Activated CD4-positive, alpha-beta T cell treated with anti-CD3 and anti-CD28 coated beads, Interleukin-10, Interleukin-2, amounts not matched to agents 100 ng/mL and 50 ng/mL, durations not matched to agents 16 hours and 8 hours (primary cell): ENCODE data around the gene SPPL2C.

Experiments used
- DNase-seq: peaks from one replicate; pipeline ENCODE4 v3.0.0-alpha.2; 2020

The SPPL2C gene

DNA sequence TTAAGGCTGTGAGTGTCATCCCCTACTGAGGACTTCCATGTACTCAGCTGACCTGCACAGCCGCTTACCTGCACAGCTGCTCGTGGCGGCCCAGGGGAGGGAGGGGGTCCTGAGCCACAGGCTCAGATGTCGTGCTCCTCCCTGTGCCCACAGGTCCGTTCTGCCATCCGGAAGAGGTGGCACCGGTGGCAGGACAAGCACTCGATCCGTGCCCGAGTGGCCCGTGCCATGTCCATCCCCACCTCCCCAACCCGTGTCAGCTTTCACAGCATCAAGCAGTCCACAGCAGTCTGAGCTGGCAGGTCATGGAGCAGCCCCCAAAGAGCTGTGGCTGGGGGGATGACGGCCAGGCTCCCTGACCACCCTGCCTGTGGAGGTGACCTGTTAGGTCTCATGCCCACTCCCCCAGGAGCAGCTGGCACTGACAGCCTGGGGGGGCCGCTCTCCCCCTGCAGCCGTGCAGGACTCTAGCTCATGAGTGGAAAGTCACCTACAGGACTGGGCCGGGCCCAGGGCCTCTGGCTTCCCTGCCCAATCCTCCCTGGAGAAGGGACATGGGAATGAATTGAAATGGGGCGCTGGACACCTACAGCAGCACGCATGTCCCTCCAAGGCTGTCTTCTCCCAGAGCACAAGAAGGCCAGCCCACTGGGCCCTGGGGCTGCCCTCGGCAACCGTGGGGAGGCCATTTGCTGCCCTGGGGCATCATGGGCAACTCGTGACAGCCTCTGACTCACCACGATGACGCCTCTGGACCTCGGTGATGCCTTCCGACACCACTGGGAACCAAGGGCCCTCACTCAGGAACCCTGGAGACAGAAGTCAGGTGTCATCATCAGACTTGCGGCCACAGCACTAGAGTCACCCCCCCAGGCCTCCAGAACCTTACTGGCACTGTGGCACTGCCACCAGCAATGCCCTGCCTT lies 9.9 kb upstream of the SPPL2C start:
- DNase-seq, result no peak

DNA sequence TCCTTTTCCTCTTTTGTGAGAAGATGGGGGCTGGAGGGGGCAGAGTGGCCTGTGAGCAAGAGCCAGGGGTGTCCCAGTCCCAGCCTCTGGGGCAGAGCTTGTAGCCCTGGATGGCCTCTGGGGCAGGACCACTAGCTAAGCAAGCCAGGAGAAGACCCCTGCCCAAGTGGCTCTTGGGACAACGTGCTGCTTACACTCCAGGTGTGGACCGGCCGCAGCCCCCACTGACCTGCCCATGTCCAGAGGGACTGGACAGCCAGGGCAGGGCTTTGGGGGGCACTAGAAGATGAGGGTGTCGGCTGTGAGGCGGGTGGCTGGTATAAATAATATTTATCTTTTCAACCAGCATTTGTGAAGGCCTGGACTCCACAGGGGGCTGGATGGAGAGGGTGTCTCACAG lies 9.2 kb upstream of the SPPL2C start:
- no peak for DNase-seq

DNA sequence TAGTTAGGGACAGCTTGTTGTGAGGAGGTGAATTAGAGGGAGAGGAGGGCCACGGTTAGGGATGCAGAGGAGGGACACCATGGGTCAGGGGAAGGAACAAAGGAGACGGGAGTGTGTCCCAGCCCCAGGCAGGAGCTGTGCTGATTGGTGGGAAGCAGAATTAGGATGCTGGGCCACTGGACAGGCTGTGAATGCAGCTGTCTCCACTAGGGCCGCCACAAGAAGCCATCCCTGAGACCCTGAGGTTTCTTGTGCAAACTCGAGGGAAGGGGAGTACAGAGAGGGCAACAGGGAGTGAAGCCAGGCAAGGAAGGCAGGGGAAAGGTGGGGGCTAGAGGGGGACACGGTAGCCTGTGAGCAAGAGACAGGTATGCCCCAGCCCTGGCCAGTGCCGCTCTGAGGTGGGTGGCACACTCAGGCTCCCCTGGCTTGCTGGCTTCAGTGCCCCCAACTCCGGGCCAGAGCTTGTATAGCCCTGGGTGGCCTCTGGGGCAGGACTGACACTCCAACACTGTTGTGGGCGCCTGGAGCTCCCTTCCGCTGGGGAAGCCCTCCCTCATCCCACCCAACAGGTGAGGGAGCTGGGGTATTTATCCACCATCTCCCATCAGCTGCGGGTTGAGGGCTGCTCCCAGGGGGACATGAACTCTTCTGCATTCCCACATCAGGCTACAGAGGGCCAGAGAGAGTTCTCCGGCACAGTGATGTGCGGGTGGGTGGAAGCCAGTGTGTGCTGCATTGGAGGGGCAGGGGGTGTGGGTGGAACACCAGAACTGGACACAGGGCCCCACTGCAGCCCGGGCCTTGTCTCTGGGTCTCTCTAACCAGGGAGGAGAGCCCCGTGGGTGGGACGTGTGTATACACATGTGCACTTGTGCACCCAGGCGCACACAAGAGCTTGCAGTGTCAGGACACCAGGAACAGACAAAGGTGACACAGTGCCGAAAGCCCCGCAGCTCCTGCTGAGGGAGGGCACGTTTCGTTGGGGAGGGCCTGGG lies 8.3 kb upstream of the SPPL2C start:
- no peak for DNase-seq

DNA sequence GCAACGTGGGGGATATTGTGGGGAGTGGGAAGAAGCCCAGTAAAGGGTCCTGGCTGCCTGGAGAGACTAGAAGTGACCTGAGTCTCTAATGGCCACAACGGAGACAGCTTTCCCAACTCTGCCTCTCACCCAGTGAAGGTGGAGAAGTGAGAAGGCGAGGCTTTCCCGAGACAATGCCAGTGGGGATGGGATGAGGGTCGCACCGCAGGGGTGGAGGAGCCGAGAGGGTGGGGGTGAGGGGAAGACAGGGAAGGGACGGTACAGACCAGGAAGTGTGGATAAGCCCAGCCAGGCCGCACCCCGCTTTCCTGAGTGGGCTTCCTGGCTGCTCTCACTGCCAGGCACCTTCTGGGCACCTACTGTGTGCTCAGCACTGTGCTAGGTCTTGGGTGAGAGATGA lies 7.5 kb upstream of the SPPL2C start:
- DNase-seq, result no peak

DNA sequence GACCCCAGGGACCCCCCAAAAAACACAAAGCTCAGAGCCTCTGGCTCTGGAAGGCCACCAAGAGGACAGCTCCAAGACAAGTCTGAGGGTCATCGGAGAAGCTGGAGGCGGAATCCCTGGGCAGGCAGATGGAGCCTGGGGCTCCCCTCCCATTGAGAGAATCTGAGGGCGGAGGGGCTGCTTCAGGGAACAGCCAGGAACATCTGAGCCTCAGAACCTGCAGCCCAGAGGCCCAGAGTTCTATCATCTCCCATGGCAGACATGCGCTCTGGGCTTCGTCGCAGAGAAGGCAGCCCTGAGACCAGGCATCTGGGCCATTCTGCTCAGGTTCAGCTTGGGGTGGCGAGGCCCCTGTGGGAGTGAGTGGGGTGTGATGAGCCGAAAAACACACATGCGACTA lies 7.1 kb upstream of the SPPL2C start:
- no peak for DNase-seq

DNA sequence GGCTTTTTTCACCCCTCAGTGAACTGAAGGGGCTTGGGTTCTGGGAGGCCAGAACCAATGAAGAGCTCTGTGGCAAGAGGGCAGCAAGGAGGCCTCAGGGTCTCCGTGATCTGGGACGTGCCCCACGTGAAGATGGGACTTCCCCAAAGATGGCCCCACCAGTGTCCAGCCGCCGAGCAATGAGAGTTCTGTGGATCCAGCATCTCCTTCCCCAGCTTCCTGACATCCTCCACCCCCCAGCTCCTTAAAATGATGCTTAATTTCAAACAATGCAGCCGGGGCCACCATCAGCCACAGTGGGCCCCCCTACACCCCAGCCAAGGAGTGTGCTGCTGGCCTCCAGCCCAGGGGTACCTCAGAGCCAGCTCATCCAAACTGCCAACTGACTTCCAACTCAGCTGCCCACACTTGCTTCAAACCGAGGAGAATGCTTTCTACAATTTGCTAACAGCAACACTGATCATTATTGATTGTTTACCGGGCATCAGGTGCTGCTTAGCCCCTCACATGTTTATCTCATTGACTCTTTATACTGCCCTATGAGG lies 5.9 kb upstream of the SPPL2C start:
- DNase-seq, result no peak

DNA sequence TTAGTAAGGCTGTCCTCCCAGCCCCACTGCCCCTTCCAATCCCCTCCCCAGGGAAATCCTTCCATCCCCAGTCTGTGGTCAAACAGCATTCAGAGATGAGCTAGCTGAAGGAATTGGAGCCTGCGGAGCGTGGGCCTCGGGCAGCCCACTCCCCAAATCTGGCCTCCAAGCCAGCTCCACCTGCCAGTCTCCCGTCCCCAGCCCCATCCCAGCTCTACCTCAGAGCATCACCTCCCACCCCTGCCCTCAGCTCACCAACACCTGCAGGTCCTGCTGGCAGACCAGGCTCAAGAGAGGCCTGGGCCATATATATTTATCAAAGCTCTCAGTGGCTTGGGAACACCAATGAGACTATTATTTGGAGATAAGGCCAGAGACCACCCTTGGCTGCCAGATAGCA lies 5.2 kb upstream of the SPPL2C start:
- no peak for DNase-seq

DNA sequence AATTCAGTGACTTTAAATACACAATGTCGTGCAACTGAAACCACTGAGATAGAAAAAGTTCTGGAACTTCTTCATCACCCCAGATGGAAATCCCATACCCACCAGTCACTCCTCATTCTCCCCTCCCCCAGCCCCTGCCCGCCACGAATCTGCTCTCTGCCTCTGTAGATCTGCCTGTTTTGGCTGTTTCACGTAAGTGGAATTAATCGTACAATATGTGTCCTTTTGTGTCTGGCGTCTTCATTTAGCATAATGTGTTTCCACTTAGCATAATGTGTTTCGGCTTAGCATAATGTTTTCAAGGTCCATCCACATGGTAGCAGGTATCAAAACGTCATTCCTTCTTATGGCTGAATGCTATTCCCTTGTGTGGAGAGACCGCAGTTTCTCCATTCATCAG lies 3.5 kb upstream of the SPPL2C start:
- no peak for DNase-seq

DNA sequence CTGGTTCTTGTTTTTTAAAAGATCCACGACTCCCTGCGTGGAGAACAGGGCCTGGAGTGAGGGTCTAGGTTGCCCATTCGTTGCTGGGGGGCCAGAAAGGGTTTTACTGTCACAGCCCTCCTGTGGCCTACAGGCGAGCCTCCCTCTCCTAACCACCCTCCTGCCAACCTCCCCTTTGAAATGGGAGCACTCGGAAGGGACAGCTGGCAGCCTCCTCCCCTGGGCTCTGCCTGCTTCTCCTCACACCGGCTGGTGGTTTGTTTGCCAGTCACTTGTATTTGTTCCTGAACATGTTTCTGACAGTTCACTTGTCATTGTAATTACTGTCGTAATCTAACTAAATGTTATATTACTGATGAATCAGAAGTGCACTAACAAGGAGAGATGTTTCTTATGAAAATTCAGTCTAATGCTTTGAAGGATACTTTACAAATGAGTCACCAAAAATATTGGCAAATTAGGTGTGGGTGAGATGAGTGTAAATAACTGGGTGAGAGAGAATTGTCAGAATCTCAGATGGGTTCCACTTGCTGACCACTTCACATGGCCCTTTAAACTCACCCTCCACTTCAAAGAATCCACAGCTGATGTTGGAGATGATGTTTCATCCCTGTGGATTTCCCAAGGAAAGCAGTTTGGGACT lies 2.7 kb upstream of the SPPL2C start:
- DNase-seq, result no peak

DNA sequence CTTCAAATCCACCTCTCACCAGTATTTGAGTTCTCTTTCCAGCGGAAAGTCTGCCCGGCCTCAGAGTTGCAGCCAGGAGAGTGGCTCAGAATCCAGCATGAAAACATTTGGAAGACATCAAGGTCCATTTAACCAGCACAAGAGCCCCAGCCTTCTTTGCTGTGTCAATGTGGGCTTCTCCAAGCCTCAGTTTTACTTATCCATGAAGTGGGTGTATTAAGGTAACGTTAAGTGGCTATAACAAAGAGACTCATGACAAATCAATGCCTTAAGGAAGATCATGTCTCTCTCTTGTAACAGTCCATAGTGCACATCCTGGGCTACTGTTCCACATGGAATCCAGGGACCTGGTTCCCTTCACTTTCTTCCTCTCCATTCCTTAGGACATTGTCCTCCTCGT lies 959 bp upstream of the SPPL2C start:
- DNase-seq, result no peak

DNA sequence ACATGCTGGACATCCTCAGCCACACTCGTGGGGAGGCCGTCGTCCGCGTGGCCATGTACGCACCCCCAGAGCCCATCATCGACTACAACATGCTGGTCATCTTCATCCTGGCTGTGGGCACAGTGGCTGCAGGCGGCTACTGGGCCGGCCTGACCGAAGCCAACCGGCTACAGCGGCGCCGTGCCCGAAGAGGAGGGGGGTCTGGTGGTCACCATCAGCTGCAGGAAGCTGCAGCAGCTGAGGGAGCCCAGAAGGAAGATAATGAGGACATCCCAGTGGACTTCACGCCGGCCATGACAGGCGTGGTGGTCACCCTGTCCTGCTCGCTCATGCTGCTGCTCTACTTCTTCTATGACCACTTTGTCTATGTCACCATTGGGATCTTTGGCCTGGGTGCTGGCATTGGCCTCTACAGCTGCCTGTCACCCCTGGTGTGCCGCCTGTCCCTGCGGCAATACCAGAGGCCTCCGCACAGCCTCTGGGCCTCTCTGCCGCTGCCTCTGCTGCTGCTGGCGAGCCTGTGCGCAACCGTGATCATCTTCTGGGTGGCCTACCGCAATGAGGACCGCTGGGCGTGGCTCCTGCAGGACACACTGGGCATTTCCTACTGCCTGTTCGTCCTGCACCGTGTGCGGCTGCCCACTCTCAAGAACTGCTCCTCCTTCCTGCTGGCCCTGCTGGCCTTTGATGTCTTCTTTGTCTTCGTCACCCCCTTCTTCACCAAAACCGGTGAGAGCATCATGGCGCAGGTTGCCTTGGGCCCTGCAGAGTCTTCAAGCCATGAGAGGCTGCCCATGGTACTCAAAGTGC lies 900 bp downstream of the SPPL2C start:
- no peak for DNase-seq

DNA sequence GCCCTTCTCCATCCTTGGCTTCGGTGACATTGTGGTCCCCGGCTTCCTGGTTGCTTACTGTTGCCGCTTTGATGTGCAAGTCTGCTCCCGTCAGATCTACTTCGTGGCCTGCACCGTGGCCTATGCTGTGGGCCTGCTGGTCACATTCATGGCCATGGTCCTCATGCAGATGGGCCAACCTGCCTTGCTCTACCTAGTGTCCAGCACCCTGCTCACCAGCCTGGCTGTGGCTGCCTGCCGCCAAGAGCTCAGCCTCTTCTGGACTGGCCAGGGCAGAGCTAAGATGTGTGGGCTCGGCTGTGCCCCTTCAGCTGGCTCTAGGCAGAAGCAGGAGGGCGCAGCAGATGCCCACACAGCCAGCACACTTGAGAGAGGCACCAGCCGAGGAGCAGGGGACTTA lies 1.5 kb downstream of the SPPL2C start:
- no peak for DNase-seq

DNA sequence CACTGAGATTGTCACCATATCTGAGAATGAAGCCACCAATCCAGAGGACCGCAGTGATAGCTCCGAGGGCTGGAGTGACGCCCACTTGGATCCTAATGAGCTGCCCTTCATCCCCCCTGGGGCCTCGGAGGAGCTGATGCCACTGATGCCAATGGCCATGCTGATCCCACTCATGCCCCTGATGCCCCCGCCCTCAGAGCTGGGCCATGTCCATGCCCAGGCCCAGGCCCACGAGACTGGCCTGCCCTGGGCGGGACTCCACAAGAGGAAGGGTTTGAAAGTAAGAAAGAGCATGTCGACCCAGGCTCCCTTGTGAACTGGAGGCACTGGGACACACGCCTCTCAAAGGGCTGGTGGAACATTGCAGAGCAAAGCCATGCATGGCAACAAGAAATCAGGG lies 2.0 kb downstream of the SPPL2C start:
- DNase-seq, result no peak

DNA sequence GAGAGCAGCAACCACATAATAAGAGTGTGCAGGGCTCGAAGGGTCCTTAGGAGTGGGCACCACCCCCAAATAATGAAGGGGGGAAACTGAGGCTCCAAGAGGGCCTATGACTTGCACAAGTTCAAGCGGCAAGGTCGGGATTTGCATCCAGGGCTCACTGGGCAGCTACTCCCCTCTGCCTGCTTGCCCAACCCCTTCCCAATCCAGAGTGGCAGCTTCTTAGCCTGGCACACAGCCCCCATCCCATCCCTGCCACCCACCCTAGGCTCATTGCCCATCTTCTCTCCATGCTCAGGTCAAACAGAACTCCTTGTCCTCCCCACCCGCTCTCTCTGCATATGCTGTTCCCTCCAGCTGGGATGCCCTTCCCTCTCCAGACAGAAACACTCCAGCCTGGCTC lies 2.4 kb downstream of the SPPL2C start:
- DNase-seq, result no peak

DNA sequence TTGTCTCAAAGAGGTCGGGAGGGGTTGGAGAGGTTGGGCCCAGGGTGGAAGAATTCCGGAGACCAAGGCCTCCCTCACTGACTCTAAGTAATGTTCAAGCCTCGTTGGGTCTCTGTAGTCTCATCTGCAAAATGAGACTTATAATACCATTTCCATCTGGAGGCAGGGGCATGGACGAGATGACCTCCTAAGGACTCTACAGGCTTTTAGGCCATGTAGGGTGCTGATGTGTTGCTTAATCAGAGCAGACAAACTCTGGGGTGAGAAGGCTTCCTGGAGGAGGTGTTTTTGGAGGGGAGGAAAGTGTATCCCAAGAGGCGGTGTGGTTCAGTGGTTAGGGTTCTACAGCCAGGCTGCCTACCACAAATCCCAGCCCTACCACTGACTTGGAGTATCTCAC lies 3.1 kb downstream of the SPPL2C start:
- no peak for DNase-seq

DNA sequence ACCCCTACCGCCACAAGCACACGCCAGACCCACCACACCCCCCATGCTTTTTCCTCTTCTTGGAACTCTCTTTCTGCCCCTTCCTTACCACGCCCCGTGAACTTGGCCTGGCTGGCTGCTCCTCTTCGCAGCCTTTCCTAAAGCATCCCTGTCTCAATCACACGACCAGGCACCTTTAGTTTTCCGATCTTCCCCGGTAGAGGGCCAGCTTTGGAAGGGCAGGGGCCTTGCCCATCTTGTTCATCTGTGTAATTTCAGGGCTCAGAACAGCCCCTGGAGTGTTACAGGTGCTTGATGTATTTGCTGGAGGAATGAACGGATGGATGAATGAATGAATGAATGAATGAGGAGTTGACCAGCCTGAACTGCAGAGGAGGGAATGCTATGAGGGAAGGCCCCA lies 3.7 kb downstream of the SPPL2C start:
- no peak for DNase-seq

DNA sequence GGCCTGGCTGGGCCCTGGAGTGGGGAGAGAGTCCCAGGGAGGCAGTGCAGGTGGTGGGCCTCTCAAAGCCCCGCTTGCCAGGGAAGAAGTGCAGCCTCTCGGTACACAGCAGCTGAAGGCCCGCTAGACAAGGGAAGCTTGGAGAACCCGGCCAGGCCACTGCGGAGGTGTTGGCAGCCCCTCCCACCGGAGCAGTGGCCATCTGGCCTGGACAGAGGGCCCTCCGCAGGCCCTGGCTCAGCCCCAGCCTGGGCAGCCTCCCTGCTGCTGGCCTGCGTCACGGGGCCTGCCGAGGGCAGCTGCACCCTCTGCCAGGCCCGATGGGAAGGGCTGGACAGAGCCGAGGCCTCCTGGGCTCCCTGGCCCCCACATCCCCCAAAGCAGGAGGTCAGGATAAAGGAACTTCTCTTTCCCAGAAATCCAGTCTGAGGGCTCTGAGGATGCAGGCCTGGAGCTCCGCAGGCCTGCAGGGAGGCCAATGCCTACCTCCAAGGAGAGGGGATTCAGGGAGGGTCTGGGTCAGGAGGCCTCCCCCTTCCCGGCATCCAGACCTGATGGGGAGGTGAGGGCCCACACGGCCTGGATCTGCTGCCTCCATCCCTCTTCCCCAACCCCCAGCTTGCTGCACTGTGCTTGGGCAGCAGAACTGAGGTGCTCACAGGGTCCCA lies 4.3 kb downstream of the SPPL2C start:
- no peak for DNase-seq

DNA sequence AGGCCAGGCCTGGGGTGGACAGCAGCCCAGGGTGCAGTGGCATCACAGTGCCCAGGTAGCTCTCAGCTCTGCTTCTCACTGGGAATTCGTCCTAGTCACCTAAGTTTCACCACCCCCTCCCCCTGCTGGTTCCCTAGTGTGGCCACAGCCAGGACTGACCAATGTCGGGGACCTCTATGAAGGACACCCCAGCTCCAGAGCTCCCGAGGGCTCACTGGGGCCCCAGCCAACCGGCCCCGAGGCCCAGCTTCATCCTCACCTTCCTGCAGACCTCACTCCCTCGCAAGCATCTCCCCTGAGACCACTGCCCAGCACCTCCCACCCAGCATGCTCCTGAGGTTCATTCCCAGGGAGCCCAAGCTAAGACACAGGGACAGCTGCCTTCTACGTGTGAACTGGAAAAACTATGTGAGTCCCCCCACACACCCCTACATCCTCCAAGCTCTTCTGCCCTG lies 4.9 kb downstream of the SPPL2C start:
- DNase-seq, result no peak

DNA sequence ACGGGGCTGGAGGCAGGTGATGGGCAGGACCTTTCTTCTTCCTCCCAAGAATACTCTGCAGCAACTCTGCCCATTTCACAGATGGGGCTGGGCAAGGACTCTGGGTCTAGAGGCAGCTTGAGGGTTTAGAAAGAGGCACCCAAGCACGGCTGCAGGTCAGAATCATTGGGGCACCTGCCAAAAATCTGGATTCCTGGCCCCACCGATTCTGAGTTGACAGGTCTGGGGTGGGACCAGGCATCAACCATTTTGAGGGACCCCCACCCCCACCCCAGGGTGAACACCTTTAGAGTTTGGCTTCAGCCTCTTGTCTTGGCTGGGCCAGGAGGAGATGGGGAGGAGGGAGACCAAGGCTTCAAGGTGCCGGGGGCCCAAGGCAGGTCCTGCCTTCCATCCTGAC lies 5.3 kb downstream of the SPPL2C start:
- DNase-seq, result no peak

DNA sequence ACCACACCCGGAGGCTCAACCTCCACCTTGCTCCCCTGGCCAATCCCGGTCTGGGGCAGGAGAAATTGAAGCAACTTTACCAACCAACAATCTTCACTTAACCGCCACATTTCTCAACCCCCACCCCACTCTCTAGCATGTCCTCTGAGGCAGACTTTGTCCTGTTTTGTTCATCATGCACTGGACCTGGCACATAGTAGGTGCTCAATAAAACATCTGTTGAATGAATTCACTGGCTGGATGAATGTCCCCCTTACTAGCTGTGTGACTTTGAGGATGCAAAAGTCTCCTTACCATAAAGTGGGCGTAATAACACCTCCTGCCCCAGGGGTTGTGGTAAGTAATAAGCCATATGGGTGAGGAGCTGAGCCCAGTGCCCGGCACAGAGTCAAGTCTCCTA lies 5.8 kb downstream of the SPPL2C start:
- DNase-seq, result no peak

DNA sequence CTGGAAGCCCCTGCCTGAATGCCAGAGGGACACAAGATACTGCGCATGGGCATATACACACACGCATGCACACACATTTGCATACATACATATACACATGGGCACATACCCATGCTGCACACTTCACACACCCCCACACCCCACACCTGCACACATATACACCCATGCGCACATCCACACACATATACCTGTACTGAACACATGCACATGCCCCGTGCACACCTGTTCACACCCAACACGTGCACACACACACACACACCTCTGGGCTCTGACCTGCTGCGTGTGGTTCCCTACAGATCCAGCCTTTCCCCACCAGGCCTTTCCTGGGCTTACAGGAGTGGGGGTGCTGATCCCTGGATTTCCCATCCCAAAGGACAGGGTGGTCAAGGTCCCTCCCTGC lies 6.3 kb downstream of the SPPL2C start:
- DNase-seq, result no peak

DNA sequence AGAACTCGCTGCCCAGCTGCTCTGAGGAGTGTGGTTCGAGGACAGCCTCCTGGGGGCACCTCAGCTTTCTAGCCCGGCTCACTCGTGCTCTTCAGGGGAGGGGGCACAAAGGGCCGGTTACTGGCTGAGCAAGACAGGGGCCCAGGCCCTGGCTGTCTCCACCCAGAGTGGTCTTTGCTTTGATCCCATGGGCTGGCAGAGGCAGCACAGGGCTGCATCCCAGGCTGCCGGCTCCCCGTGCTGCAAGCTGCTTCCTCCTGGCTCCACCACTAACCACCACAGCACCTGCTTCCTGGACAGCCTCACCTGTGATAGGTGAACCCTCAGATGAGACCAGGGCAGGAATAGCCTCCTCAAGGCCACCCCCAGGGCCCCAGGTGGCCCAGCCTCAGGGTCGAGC lies 6.8 kb downstream of the SPPL2C start:
- no peak for DNase-seq
